H9 (cell line): ENCODE data around the gene UBALD1. TPM values are rescaled to one million over a fixed set of nuclear protein-coding genes. Genes with fewer than 3 reads are reported as not detected.

ENCODE experiments used
- DNase-seq: peaks from one replicate; pipeline ENCODE4 v3.0.0-alpha.2; 2017
- H2AFZ ChIP-seq: one replicate; pipeline ENCODE4 v1.6.1; 2013; ENCODE audit warnings: mild to moderate bottlenecking, low read length, control low read depth, moderate library complexity
- H2AK5ac ChIP-seq: 2 replicates; pipeline ENCODE4 v1.6.1; 2013; ENCODE audit warnings: low read length, control low read depth, mixed read lengths; ENCODE audit not compliant: insufficient read length
- H2BK120ac ChIP-seq: one replicate; pipeline ENCODE4 v1.6.1; 2013; ENCODE audit warnings: low read depth, mild to moderate bottlenecking, low read length, control low read depth, inconsistent platforms; ENCODE audit not compliant: poor library complexity, severe bottlenecking
- H2BK12ac ChIP-seq: 2 replicates; pipeline ENCODE4 v1.6.1; 2013; ENCODE audit warnings: low read length, control low read depth, mixed read lengths, low read depth; ENCODE audit not compliant: insufficient read length
- H2BK15ac ChIP-seq: 2 replicates; pipeline ENCODE4 v1.6.1; 2013; ENCODE audit warnings: low read depth, low read length, control low read depth
- H2BK20ac ChIP-seq: one replicate; pipeline ENCODE4 v1.6.1; 2013; ENCODE audit warnings: low read depth, mild to moderate bottlenecking, low read length, control low read depth, inconsistent platforms; ENCODE audit not compliant: poor library complexity, severe bottlenecking
- H2BK5ac ChIP-seq: 2 replicates; pipeline ENCODE4 v1.6.1; 2013; ENCODE audit warnings: low read length, control low read depth, mixed read lengths; ENCODE audit not compliant: insufficient read length
- H3K14ac ChIP-seq: 2 replicates; pipeline ENCODE4 v1.6.1; 2013; ENCODE audit warnings: low read length, control low read depth; ENCODE audit not compliant: insufficient read depth
- H3K18ac ChIP-seq: 2 replicates; pipeline ENCODE4 v1.6.1; 2013; ENCODE audit warnings: low read depth, mild to moderate bottlenecking, mixed read lengths, low read length, control low read depth; ENCODE audit not compliant: insufficient read length
- H3K23ac ChIP-seq: 2 replicates; pipeline ENCODE4 v1.6.1; 2013; ENCODE audit warnings: low read length, control low read depth, mixed read lengths, low read depth; ENCODE audit not compliant: insufficient read length
- H3K23me2 ChIP-seq: 2 replicates; pipeline ENCODE4 v1.6.1; 2013; ENCODE audit warnings: low read depth, mild to moderate bottlenecking, mixed read lengths, low read length, control low read depth; ENCODE audit not compliant: insufficient read length, poor library complexity, severe bottlenecking
- H3K27ac ChIP-seq: 2 replicates; pipeline ENCODE4 v1.5.1; 2013; ENCODE audit warnings: low read length, control low read depth, mixed read lengths, low read depth; ENCODE audit not compliant: insufficient read length
- H3K27me3 ChIP-seq: 2 replicates; pipeline ENCODE4 v1.6.1; 2013; ENCODE audit warnings: low read length, control low read depth, inconsistent platforms; ENCODE audit not compliant: insufficient read depth
- H3K4ac ChIP-seq: 2 replicates; pipeline ENCODE4 v1.6.1; 2013; ENCODE audit warnings: low read depth, mild to moderate bottlenecking, control low read depth, inconsistent platforms, low read length, moderate library complexity
- H3K4me1 ChIP-seq: 2 replicates; pipeline ENCODE4 v1.6.1; 2013; ENCODE audit warnings: low read length, control low read depth, inconsistent platforms; ENCODE audit not compliant: insufficient read depth
- H3K4me2 ChIP-seq: 2 replicates; pipeline ENCODE4 v1.6.1; 2013; ENCODE audit warnings: low read length, control low read depth, mixed read lengths; ENCODE audit not compliant: insufficient read length, insufficient read depth
- H3K56ac ChIP-seq: 2 replicates; pipeline ENCODE4 v1.6.1; 2013; ENCODE audit warnings: low read depth, mild to moderate bottlenecking, mixed read lengths, low read length, control low read depth; ENCODE audit not compliant: insufficient read length
- H3K79me1 ChIP-seq: 2 replicates; pipeline ENCODE4 v1.6.1; 2013; ENCODE audit warnings: low read depth, mild to moderate bottlenecking, moderate library complexity, low read length, control low read depth, inconsistent platforms; ENCODE audit not compliant: insufficient read depth, poor library complexity, severe bottlenecking
- H3K79me2 ChIP-seq: 2 replicates; pipeline ENCODE4 v1.6.1; 2013; ENCODE audit warnings: low read length, control low read depth, inconsistent platforms; ENCODE audit not compliant: insufficient read depth
- H3K9ac ChIP-seq: 2 replicates; pipeline ENCODE4 v1.6.1; 2013; ENCODE audit warnings: low read length, control low read depth, mixed read lengths; ENCODE audit not compliant: insufficient read length; ENCODE audit errors: extremely low read depth
- H3K9me3 ChIP-seq: one replicate; pipeline ENCODE4 v1.6.1; 2013; ENCODE audit warnings: low read depth, low read length, inconsistent platforms; ENCODE audit not compliant: control insufficient read depth
- H3T11ph ChIP-seq: one replicate; pipeline ENCODE4 v1.6.1; 2013; ENCODE audit warnings: mild to moderate bottlenecking, low read length, control low read depth, inconsistent platforms
- H4K20me1 ChIP-seq: one replicate; pipeline ENCODE4 v1.6.1; 2013; ENCODE audit not compliant: control insufficient read depth, insufficient read length, insufficient read depth
- H4K5ac ChIP-seq: 2 replicates; pipeline ENCODE4 v1.6.1; 2013; ENCODE audit warnings: low read depth, mild to moderate bottlenecking, mixed read lengths, low read length, control low read depth; ENCODE audit not compliant: insufficient read length
- H4K8ac ChIP-seq: replicated peaks from 2 replicates; pipeline ENCODE4 v1.6.1; 2013; ENCODE audit warnings: low read length, control low read depth, mixed read lengths, low read depth; ENCODE audit not compliant: insufficient read length
- H4K91ac ChIP-seq: 2 replicates; pipeline ENCODE4 v1.6.1; 2013; ENCODE audit warnings: low read depth, mild to moderate bottlenecking, moderate library complexity, mixed read lengths, low read length, control low read depth; ENCODE audit not compliant: insufficient read length
- H3K27ac Mint-ChIP-seq, 3 experiments: 2 replicates in 2 of 3; 3 replicates in 1 of 3; pipeline ENCODE4 v1.8.0; 2020 to 2021; ENCODE audit warnings: mixed read lengths in 3 of 3, mild to moderate bottlenecking in 1 of 3, moderate library complexity in 1 of 3
- H3K27me3 Mint-ChIP-seq: 2 replicates; pipeline ENCODE4 v1.8.0; 2021; ENCODE audit warnings: low read depth, mild to moderate bottlenecking, moderate library complexity, mixed read lengths
- H3K36me3 Mint-ChIP-seq, 3 experiments: 2 replicates in 2 of 3; 3 replicates in 1 of 3; pipeline ENCODE4 v1.8.0; 2020 to 2021; ENCODE audit warnings: low read depth in 3 of 3, mixed read lengths in 3 of 3; ENCODE audit not compliant: insufficient read depth in 1 of 3
- H3K4me1 Mint-ChIP-seq, 2 experiments: 2 replicates each; pipeline ENCODE4 v1.8.0; 2020; ENCODE audit warnings: mixed read lengths in 2 of 2
- H3K4me3 Mint-ChIP-seq, 2 experiments: 2 replicates in 1 of 2; 3 replicates in 1 of 2; pipeline ENCODE4 v1.8.0; 2020 to 2021; ENCODE audit warnings: mild to moderate bottlenecking in 2 of 2, mixed read lengths in 2 of 2, moderate library complexity in 1 of 2
- H3K9me3 Mint-ChIP-seq, 2 experiments: 2 replicates in 1 of 2; 3 replicates in 1 of 2; pipeline ENCODE4 v1.8.0; 2020; ENCODE audit warnings: mild to moderate bottlenecking in 2 of 2, mixed read lengths in 2 of 2, moderate library complexity in 1 of 2
- WGBS: extraction: QIAGEN DNeasy Blood & Tissue Kit; methylation state at CpG from one replicate; pipeline ENCODE4 v1.1.7; 2013; ENCODE audit warnings: missing lambda C conversion rate, low lambda C conversion rate, mixed read lengths; ENCODE audit not compliant: insufficient read length; ENCODE audit errors: extremely low coverage; 5-methylcytosine and 5-hydroxymethylcytosine counted together
- total RNA-seq: library from RNA; stranded (reverse); gene quantifications from 2 replicates; pipeline ENCODE4 v1.2.1, GENCODE V29; 2021
- TF ChIP-seq, protein P1 (sequence below): fragments of 200-600 bp; sonication (generic); conservative IDR thresholded peaks from 3 replicates; pipeline ENCODE4 v1.8.0; 2021; ENCODE audit warnings: antibody characterized with exemption, mild to moderate bottlenecking

UBALD1 gene
- total RNA-seq, 1 experiment from 2014 or later: 80.9 TPM

GRCh38 chr16:4659363-4660353 is 45.0 kb upstream of the UBALD1 start:
- H3K9me3 Mint-ChIP-seq: no peaks in the 10 kb centered on the region
- H3K4me3 Mint-ChIP-seq: no peak overlapping the region
- Histone ChIP-seq H3T11ph (no peak overlapping the region), H2BK5ac (no peak overlapping the region), H3K27me3 (no peaks in the 10 kb centered on the region), H3K79me2 (no peaks in the 10 kb centered on the region), H3K4me1 (no peaks in the 10 kb centered on the region), H3K14ac (no peak overlapping the region), H2BK120ac (no peak overlapping the region), H3K4me2 (no peak overlapping the region), H4K91ac (no peak overlapping the region), H3K23ac (no peak overlapping the region), H2BK15ac (no peak overlapping the region), H3K79me1 (no peaks in the 10 kb centered on the region), H2BK20ac (no peak overlapping the region), H2BK12ac (no peak overlapping the region), H3K27ac (no peak overlapping the region), H4K5ac (no peak overlapping the region), H3K9me3 (no peaks in the 10 kb centered on the region), H4K8ac (no peak overlapping the region), H2AFZ (no peak overlapping the region), H3K56ac (no peak overlapping the region), H3K23me2 (no peaks in the 10 kb centered on the region), H4K20me1 (no peaks in the 10 kb centered on the region), H2AK5ac (no peak overlapping the region), H3K4ac (no peak overlapping the region), H3K9ac (no peak overlapping the region), H3K18ac (no peak overlapping the region)
- DNase-seq: no peak
- WGBS: no CpG with 5 or more reads among the region's 29 CpGs
- H3K4me1 Mint-ChIP-seq: peaks cover 0 to 7% of the 10 kb centered on the region in 2 experiments; a peak in 2 of 4 replicates
- H3K27me3 Mint-ChIP-seq: no peaks in the 10 kb centered on the region; the same call in 1 of the 2 replicates
- H3K27ac Mint-ChIP-seq: peak overlapping the region in 2 of 3 experiments; percentile 66 to 81; a peak in 3 of 7 replicates
- TF ChIP-seq, protein P1, sequence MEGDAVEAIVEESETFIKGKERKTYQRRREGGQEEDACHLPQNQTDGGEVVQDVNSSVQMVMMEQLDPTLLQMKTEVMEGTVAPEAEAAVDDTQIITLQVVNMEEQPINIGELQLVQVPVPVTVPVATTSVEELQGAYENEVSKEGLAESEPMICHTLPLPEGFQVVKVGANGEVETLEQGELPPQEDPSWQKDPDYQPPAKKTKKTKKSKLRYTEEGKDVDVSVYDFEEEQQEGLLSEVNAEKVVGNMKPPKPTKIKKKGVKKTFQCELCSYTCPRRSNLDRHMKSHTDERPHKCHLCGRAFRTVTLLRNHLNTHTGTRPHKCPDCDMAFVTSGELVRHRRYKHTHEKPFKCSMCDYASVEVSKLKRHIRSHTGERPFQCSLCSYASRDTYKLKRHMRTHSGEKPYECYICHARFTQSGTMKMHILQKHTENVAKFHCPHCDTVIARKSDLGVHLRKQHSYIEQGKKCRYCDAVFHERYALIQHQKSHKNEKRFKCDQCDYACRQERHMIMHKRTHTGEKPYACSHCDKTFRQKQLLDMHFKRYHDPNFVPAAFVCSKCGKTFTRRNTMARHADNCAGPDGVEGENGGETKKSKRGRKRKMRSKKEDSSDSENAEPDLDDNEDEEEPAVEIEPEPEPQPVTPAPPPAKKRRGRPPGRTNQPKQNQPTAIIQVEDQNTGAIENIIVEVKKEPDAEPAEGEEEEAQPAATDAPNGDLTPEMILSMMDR: no peak
- H3K36me3 Mint-ChIP-seq: peaks cover 11 to 52% (median 31%) of the 10 kb centered on the region in 3 experiments; a peak in 6 of 7 replicates
